BE2C (cell line): ENCODE results near the gene IQSEC1.

ENCODE experiments used
- DNase-seq: peaks from one replicate; pipeline ENCODE4 v3.0.0-alpha.2; 2020
- H3K27me3 ChIP-seq: fragments of 250-450 bp; sonication (Bioruptor Pico); 2 replicates; pipeline ENCODE4 v1.5.1; 2020; ENCODE audit warnings: mild to moderate bottlenecking
- H3K36me3 ChIP-seq: fragments of 250-450 bp; sonication (Bioruptor Pico); 2 replicates; pipeline ENCODE4 v1.5.1; 2020; ENCODE audit warnings: mild to moderate bottlenecking
- H3K4me1 ChIP-seq: fragments of 250-450 bp; sonication (Bioruptor Pico); 2 replicates; pipeline ENCODE4 v1.5.1; 2020
- H3K4me3 ChIP-seq: 2 replicates; pipeline ENCODE4 v1.5.1; 2011; ENCODE audit warnings: low read depth, low read length
- H3K9me3 ChIP-seq: fragments of 250-450 bp; sonication (Bioruptor Pico); 2 replicates; pipeline ENCODE4 v1.5.1; 2020
- CTCF ChIP-seq: IDR thresholded peaks from 2 replicates; pipeline ENCODE4 v1.5.1; 2012; ENCODE audit warnings: mild to moderate bottlenecking, low read depth, low read length

Gene IQSEC1

GRCh38 chr3:12972043-12972442 lies 101.2 kb downstream of the IQSEC1 start:
- TF ChIP-seq CTCF, result no peak
- no peaks in the 10 kb centered on the region for H3K27me3 ChIP-seq
- H3K9me3 ChIP-seq, result no peaks in the 10 kb centered on the region
- 0 out of 2 replicates have a peak, but pooled peaks cover 3% of the 10 kb centered on the region for H3K4me1 ChIP-seq
- no peak for DNase-seq
- H3K36me3 ChIP-seq, result no peaks in the 10 kb centered on the region
- H3K4me3 ChIP-seq, result no peak overlapping the region

DNA sequence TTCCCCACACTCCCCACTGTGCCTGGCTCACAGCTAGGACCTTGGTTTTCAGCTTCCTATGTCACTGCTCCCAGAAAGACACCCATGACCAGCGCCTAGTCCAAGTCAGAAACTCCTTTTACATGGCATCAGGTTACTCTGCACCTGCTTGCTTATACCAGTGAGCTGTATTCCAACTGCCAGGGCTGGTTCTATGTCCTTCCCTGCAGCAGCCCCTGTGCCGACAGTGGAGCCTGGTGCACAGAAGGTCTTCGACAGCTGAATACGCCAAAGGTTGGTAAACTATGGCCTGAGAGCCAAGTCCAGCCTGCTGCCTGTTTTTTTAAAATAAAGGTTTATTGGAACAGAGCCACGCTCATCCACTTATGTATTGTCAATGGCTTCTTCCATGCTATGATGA lies 102.5 kb downstream of the IQSEC1 start:
- DNase-seq, result no peak
- Histone ChIP-seq H3K27me3 (no peaks in the 10 kb centered on the region), H3K4me1 (0 out of 2 replicates have a peak, but pooled peaks cover 3% of the 10 kb centered on the region), H3K4me3 (no peak overlapping the region), H3K9me3 (no peaks in the 10 kb centered on the region), H3K36me3 (no peaks in the 10 kb centered on the region)
- no peak for TF ChIP-seq CTCF

GRCh38 chr3:12969486-12969885 lies 103.7 kb downstream of the IQSEC1 start:
- Histone ChIP-seq H3K27me3 (no peaks in the 10 kb centered on the region), H3K9me3 (no peaks in the 10 kb centered on the region), H3K4me3 (no peak overlapping the region), H3K36me3 (no peaks in the 10 kb centered on the region), H3K4me1 (peaks cover 3% of the 10 kb centered on the region; the same call in 1 of the 2 replicates)
- no peak for DNase-seq
- no peak for TF ChIP-seq CTCF

GRCh38 chr3:12968541-12968940 lies 104.7 kb downstream of the IQSEC1 start:
- peaks cover 3% of the 10 kb centered on the region; the same call in 1 of the 2 replicates for H3K4me1 ChIP-seq
- no peaks in the 10 kb centered on the region for H3K9me3 ChIP-seq
- H3K36me3 ChIP-seq, result no peaks in the 10 kb centered on the region
- no peak for DNase-seq
- no peaks in the 10 kb centered on the region for H3K27me3 ChIP-seq
- no peak for TF ChIP-seq CTCF
- no peak overlapping the region for H3K4me3 ChIP-seq

DNA sequence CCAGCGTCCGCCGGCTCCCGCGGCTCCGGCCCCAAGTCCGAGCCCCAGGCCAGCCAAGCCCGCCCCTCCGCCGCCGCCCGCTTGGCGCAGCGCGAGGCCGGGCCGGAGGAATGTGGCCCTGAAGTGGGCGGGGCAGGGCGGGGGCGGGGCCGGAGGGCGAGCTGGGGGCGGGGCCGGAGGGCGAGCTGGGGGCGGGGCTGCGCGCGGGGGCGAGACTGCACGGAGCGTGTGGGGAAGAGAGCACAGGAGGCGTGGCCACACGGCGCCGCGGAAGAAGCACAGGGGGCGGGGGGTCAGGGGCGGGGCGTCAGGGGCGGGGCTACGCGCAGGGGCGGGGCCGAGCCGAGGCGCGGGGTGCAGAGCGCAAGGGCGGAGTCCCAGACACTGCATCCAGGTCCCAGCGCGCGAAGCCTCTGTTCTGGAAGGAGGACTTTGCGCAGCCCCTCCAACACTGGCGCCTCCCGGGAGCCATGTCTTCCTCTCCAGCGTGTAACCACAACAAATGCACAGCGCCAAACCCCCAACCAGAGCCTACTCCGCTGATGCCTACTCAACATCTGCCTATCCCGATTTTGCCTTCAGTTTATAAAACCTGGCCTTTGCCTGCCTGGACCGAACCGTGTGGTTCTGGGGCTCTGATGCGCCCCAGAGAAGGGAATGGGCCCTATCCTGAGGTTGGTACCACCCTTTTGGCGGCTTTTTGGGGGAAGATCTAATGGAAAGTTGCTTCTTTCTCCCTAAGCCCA lies 105.5 kb downstream of the IQSEC1 start:
- no peak for TF ChIP-seq CTCF

GRCh38 chr3:12966847-12967605 lies 106.2 kb downstream of the IQSEC1 start:
- no peak for TF ChIP-seq CTCF
- no peaks in the 10 kb centered on the region for H3K9me3 ChIP-seq
- H3K27me3 ChIP-seq, result no peaks in the 10 kb centered on the region
- H3K4me3 ChIP-seq, result no peak overlapping the region; the same call in 1 of the 2 replicates
- DNase-seq, result no peak
- H3K4me1 ChIP-seq, result peaks cover 3% of the 10 kb centered on the region; the same call in 1 of the 2 replicates
- no peaks in the 10 kb centered on the region for H3K36me3 ChIP-seq

More for the DNA sequence above, 105.5 kb downstream of the IQSEC1 start:
- Histone ChIP-seq H3K9me3 (no peaks in the 10 kb centered on the region), H3K27me3 (no peaks in the 10 kb centered on the region), H3K4me1 (peaks cover 3% of the 10 kb centered on the region; the same call in 1 of the 2 replicates), H3K36me3 (no peaks in the 10 kb centered on the region), H3K4me3 (0 out of 2 replicates have a peak overlapping the region, but pooled peaks have one; percentile 11)
- peak; percentile 86 for DNase-seq
